ENCODE results near the gene CACNA1C.

DNA sequence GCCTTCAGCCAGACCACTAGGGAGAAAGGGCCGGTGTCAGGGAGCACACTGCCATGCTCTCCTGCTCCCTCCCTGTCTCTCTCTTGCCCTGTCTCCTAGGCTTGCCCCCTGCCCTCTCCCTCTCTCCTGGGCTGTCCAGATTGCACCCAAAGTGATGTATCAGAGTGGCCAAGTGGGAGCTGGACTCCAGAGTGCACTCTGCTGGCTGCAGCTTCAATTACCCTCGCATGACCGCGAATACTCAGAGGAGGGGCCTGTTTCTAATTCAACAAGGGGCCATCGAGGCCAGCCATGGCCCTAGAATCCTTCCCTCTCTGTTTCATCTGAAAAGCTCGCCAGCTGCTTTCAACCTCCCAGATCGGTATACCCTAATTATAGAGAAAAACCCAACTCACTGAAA, 535.6 kb downstream of the CACNA1C start:
- no peak for TF ChIP-seq CTCF (IDR thresholded peaks at IDR 0.05)
- TF ChIP-seq EP300 (IDR thresholded peaks at IDR 0.05), result no peak
- TF ChIP-seq POLR2A (IDR thresholded peaks at IDR 0.05), result no peak

Data from tibial nerve (tissue), 4 donors.